GM11168 (cell line): ENCODE results near the gene CIT.

Source experiments
- in situ Hi-C: fragments of 300-500 bp; cut with MboI; formaldehyde crosslinking; loops from one replicate; pipeline ENCODE4 v1.12.0; 2022; ENCODE audit warnings: low sequenced_read_pairs; ENCODE audit not compliant: unreplicated experiment

The CIT gene

DNA sequence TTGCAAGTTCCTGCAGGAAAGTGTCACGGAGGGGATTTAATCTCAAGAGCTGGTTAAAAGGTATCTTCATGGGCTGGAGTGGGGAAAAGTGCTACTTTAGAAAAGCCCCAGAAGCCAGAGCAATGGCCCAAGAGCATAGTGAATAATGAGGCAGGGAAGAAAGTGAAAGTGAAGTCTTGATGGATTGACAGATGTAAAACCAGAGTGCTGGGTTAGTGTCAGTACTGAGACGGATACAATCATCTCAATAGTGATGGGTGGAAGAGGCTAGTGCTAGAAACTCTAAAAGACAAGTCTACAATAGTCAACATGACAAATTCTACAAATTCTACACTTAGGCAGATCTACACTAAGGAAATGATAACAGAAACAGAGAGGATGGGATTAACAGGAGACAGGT, 68.1 kb downstream of the CIT start:
- in situ Hi-C loops: no loop called here

DNA sequence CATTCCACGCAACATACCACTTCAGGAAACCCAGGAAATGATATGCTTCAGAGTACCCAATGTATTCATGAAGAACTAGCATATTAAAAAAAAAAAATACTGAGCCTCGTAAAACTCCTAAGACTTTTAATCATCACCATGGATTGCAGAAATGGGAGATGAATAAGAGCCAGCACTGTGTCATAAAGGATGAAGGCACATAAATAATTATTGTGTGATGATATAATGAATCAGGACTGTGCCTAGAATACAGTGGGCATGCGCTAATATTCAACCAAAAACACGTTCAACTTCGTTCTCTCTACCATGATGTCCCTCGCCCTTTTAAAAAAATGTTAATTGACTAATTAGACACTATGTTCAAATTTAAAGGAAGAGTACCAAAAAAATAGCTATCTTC, 68.7 kb downstream of the CIT start:
- in situ Hi-C loops: no loop called here

DNA sequence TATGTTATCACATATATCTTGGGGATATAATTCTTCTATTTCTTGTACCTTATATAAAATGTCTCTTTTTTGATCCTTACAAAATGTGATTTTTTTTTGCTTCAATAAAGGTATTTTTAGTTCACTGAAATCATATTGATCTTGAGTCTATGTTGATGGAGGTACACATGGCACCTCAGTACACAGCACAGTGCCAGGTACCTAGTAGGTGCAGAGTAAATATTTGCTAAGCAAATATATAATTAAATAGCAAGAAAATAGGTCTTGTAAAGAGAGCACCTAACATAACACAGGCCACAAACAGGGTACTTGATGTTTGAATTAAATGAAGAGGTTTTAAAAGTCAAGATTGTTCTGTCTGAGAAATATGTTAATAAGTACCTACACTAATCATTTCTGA, 69.7 kb downstream of the CIT start:
- in situ Hi-C loops: no loop called here

DNA sequence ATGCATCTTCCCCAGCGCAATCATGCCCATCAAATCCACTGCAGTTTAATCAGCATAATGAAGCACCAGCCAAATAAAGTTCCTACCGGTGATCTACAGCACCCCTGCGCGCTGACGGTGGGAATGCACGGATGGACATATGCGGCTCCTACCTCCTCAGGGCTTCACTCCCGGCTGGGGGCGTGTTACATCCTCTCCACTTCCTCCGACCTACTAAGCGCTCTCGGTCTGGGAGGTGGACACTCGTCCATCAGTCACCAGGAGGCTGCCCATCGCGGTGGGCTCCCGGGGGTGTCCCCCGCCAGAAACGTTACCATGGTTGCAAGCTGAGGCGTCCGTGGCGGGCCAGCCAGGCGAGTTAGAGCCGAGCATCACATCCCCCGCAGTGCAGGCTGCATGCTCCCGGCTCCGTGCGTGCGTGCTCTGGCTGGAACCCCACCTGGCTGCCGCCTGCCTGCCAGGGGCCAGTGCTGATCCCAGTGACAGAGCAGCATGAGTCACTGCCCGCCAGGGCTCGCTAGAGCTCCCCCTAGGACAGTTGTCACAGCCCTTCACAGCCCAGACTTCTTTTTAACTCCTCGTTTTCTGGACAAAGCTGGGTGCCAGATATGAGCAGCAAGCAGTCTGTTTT, 73.0 kb downstream of the CIT start:
- in situ Hi-C loops: no loop called here

DNA sequence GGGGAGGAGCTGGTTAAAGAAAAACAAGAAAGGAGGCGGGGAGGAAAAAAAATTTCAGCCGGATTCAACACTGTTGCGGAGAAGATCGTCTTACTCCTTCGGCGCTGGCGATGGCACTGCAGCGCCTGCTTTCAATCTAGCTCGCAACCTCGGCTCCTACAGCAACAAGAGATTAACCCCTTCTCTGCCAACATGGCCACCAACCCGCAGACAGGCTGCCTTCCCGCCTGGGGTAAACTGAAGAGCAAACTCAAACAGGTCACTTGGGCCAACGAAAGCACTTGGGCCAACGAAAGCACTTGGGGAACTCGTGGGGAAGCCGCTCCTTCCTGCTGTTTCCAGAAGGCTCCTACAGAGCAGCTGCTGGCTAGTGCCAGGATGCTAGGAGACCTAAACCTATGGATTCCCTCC, 73.7 kb downstream of the CIT start:
- in situ Hi-C loops: no loop called here

DNA sequence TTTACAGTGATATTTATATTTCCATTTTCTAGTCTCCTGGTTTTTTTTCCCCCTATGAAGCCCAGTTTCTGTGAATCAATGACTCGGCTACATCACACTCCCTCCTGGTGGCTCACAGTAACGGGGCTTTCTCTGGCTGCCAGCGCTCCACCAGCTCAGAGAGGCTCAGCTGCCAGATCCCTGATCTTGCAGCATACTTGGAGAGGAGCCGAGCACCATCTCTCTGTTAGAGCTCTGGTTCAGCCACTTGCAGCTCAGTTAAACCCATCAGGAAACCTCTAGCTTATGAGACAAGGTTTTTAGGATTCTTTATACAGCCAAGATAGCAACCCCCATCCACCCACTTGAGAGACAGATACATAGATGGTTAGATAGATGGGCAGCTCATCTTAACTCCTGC, 74.6 kb downstream of the CIT start:
- in situ Hi-C loops: no loop called here

DNA sequence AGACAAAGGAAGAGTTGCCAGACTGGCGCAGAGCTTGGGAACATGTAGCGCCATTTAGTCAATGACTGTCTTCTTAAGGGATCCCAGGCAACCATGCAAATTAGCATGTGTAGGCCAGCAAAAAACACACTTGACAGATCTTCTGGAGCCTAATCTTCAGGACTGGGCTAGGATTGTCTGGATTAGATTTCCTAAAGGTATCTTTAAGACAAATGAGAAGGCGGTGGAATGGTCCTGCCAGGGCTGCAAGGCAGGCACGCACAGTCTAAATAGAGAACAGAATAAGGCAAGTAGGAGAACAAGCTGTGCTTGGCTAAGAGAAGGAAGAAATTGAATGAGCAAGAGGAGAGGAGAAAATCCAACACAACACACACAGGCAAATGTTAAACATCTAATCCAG, 80.0 kb downstream of the CIT start:
- in situ Hi-C loops: no loop called here

DNA sequence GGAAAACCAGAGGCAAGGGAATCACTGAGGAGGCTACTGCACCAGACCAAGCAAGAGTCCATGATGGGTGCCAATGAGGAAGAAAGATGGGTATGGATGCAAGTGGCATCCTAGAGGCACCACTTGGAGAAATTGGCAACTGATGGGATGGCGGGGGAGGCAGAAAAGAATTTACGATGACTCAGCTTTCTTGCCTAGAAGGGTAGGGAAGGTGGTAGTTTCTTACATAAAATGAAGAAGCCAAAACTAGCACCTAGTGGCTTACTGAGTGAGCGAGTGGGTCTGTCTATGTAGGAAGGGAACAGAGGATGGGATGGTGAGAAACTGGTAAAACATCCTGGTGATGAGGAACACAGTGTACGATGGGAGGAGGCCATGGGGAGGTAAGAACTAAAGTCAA, 80.8 kb downstream of the CIT start:
- in situ Hi-C loops: no loop called here

DNA sequence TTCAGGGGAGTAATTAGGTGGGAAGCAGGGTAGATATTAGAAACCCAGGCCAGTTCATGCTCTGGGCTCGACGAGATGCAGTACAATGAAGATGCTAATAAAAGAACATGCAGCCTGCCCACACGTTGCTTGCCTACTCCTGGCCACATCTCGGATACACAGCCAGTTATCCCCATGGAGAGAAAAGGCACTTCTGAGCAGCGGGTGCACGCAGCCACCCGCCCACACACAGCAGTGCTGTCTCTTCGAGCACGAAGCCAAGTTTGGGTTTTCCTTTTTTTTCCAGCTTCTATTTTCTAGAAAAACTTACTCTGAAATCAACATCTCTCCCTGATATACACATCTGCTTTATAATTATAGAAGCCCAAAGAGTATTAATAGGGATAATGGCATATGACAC, 85.7 kb downstream of the CIT start:
- in situ Hi-C loops: no loop called here

DNA sequence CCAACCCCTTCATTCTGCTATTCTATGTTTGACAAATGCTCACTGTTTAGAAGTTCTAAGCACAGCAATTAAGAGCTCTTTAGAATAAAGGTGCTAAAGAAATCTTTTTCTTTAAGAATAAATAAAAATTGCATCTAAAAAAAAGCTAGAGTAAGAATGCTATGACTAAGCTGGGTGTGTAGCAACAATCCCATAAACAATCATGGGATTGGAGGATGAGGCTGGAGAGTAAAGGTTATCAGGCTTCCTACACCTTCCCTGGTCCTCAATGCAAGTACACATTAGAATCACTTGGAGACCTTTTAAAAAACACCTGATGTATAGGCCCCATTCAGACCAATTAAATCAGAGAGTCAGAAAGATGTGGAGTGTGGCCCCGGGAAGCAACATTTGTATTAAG, 88.3 kb downstream of the CIT start:
- in situ Hi-C loops: no loop called here

DNA sequence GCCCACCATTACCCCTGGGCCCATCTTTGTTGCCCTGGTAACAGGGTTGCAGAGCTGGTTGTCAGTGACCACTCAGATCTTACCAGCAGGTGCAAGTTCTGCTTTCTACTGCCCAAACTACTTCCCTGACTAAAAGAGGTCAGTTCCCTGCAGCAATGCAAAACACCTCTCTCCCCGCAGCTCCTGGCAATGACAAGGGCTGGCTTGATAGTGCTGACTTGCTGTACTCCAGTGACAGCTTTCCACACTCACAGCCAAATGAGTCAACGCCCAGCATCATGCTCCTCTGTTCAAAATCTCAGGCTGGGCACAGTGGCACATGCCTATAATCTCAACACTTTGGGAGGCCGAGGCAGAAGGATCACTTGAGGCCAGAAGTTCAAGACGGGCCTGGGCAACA, 90.6 kb downstream of the CIT start:
- in situ Hi-C loops: no loop called here

DNA sequence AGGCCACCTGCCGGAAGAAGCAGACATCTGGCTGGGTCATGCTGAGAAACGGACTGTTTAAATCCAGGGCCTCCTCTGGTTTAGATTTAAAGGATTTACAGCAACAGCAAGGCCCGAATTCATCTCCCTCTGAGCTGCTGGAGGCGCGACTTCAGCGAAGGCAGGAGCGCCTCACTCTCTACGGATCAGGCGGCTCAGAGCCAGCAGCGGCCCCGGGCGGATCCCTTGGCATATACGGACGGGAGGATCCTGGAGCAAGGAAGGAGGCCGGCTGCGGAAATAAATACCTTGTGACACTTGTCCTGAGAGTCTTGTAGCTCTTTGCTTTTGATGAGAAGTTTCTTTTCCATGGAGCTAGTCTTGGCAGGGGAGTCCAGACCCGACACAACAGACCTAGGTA, 92.4 kb downstream of the CIT start:
- in situ Hi-C loops: no loop called here

DNA sequence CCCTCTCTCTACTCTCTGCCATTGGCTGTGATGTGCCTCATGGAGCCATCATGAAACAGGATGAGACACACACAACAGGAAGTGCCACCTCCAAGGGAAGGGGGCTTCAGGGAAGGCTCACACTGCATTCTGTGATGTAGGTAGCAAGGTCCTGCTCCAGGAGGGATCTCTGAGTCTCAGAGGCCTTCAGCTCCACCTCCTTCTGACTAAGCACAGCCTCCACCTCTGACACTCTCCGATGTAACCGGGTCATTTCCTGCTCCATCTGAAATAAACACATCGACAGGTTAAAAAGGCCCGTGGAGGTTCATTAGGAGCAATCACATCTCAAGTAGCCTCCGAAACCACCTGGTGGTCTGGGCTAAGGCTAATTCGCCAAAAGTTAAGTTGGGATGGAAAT, 93.3 kb downstream of the CIT start:
- in situ Hi-C loops: no loop called here

DNA sequence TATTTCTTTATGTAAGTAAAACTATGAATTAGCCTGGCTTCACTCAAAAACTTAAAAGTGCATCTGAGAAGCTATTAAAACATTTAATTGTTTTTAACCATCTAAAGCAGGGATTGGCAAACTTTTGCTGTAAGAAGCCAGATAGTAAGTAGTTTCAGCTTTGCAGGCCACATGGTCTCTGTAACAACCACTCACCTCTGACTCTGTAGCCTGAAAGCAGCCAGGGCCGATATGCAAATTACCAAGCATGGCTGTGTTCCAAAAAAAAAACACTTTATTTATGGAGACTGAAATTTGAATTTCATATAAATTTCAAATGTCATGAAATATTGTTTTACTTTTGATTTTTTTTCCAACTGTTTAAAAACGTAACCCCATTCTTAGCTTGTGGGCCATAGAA, 95.3 kb downstream of the CIT start:
- in situ Hi-C loops: no loop called here

DNA sequence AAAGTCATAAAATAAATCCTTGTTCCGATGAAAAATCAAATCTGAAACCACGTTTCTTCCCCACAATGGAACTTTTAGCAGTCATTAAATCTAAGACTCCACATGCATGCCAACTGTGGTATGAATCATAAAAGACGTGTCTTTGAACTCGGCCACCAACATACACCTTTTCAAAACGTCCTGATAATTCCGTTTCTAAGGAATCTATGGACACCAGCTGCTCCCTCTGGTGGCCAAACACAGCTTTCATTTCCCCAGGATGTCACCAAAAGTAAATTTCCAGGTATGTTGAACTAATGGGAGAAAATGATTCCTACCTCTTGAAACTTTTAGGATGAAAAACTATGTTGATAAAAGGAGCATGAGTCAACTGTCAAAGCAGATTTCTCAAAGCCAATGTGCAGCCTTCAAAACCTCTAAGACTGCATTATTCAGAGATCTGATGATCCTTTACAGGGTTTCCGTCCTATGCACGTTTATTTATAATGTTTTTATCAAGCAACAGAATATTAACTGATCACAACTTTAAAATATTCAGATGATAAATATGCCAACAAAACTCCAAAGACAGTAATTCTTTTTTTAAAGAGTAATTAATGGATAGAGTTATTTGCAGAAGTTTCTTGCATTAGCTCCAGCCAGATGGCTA, 96.2 kb downstream of the CIT start:
- in situ Hi-C loops: no loop called here

DNA sequence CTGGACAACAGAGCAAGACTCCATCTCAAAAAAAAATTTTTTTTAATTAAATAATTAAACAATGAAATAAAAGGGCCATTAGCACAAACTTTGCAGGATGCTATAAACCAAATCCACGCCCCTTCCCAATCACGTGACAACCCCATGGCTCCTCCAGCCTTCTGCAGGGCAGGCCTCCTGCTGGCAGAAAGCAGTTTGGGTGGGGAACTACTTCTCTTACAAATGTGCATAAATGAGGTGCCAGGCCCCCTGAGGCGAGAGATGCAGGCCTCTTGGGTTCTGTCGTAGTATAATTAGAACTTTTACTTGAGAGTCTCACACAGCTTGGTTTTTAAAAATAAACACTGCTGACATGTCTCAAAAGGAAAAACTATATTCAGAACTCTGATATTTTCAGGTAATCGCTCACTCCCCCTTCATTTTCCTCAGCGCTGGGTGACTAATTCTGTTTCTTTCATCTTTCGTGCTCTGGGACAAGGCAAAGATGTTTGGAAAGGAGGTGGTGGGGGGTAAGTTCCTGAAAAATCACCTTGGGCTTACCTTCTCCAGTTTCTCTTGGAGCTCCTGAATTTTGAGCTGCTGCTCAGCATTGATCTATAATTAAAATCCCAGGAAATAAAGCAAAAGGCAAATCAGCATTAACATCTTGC, 101.7 kb downstream of the CIT start:
- in situ Hi-C loops: no loop called here

DNA sequence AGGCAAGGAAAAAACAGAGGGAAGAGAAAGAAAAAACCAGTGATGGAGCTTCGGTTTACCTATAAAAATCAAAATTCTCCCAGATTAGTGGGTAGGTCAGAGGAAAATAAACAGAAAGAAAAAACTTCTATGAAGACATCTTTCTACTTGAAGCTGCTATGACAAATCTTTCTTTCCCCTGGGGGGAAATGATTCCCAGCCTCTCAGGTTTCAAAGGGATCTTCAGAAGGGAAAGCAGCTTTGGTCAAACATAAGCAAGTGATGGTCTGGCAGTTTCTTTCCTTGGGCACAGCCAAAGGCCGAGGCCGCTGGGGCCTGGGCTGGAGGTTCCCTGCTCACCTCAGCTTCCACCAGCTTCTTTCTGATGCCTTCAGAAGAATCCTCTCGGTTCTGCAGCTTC, 104.7 kb downstream of the CIT start:
- in situ Hi-C loops: no loop called here

DNA sequence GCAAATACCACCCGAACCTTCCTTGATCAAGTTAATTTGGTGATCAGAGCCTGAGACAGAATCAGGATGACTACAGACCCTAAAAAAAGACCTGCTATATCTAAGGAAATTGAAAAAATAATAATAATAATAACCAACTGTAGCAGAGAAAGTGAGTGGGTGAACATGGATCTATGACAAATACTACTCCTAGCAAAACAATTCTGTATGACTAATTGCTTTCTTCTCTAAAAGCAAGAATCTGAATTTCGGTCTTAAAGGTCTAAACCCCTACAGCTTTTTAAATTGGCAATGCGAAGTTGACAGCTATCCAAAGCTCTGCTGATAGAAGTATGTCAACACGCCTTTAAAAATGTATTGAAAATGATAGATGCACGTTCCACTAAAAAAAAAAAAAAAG, 107.0 kb downstream of the CIT start:
- in situ Hi-C loops: no loop called here

DNA sequence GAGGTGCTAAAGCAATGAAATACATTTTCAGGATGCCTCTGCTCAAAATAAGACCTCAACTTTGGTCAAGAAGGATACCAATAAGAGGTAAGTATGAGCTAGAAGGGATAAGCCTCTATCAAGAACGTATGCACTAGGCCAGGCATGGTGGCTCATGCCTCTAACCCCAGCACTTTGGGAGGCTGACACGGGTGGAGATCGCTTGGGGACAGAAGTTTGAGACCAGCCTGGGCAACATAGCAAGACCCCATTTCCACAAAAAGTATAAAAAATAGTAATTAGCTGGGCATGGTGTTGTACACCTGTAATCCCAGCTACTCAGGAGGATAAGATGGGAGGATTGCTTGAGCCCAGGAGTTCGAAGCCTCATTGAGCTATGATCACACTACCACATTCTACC, 114.5 kb downstream of the CIT start:
- in situ Hi-C loops: no loop called here

DNA sequence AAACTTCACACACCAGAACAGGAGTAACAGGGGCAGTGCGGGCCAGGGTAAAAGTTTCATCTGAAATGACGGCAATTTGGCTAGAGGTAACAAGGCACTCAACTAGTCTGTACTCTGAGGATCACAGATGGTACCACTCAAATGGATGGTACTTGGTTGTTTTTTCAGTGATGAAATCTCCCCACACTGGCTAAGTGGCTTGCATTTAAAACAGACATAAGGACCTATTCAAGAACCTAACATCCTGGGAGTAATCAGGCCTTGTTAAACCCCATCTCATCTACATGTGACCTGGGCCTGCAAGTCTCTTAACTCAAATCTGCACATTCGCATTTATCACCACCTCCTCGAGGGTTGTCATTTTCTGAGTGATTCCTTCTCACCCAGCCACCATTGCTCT, 118.4 kb downstream of the CIT start:
- in situ Hi-C loops: no loop called here

DNA sequence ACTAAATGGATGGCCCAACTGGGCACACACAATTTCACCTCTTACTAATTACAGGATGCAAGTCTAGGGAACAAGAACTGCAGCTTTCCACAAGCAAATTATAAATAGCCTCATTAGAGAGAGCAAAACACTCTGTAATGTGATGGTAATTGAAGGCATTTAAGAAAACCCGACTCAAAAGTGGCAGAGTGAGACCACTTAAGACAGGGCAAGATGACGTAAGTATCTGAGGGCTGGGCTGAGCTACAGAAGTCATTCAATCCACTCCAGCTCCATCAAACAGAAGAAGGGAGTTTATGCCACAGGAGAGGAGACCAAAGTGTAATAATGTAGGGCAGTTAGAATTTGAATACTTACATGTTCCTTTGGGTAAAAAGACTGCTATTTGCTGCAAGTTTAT, 118.9 kb downstream of the CIT start:
- in situ Hi-C loops: no loop called here

DNA sequence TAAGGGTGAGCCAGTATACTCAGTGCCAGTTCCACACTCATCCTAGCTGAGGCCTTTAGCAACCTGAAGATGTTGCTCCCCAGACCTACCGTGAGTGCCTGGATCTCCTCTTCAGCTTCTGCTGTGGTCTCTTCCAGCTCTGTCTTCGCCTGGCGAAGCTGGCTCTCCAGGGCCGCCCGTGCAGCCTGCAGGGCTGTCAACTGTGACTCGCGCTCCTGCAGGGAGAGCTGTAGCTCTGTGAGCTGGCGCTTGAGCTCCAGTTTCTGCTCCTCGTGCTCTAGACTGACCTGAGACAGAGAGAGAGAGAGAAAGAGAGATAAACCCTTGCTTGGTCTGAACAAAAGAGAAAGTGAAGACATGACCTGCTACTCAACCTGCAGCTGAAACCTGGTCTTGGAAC, 125.2 kb downstream of the CIT start:
- in situ Hi-C loops: no loop called here
